HEK293T (cell line): ENCODE measurements around the gene TTR.

Experiments
- CTCF ChIA-PET: fragments of 350-600 bp; formaldehyde crosslinking; extraction: SDS; loops from one replicate; lab custom pipeline; 2021; ENCODE audit warnings: antibody characterized with exemption, inconsistent platforms; lab: Yijun Ruan, JAX
- POLR2A ChIA-PET: fragments of 350-600 bp; formaldehyde crosslinking; extraction: SDS; loops from one replicate; lab custom pipeline; 2020; ENCODE audit warnings: antibody characterized with exemption, inconsistent platforms; lab: Yijun Ruan, JAX
- DNase-seq: peaks from one replicate; pipeline ENCODE4 v3.0.0; 2012; ENCODE audit warnings: mixed read lengths; ENCODE audit errors: extremely low spot score
- ARNT ChIP-seq: fragments of 450-650 bp; IDR thresholded peaks from 2 replicates; pipeline ENCODE4 v1.6.1; 2017; ENCODE audit warnings: mild to moderate bottlenecking
- BHLHE40 ChIP-seq: fragments of 450-650 bp; IDR thresholded peaks from 2 replicates; pipeline ENCODE4 v1.6.1; 2016; ENCODE audit warnings: mild to moderate bottlenecking, moderate library complexity, borderline replicate concordance
- CTBP1 ChIP-seq: fragments of 450-650 bp; IDR thresholded peaks from 2 replicates; pipeline ENCODE4 v1.6.1; 2016; ENCODE audit warnings: borderline replicate concordance
- ELF4 ChIP-seq: fragments of 450-650 bp; IDR thresholded peaks from 2 replicates; pipeline ENCODE4 v1.6.1; 2017; ENCODE audit warnings: antibody characterized with exemption
- FOXA1 ChIP-seq: fragments of 450-650 bp; IDR thresholded peaks from 2 replicates; pipeline ENCODE4 v1.6.1; 2016; ENCODE audit warnings: mild to moderate bottlenecking
- FOXK2 ChIP-seq: fragments of 450-650 bp; IDR thresholded peaks from 2 replicates; pipeline ENCODE4 v1.6.1; 2016; ENCODE audit warnings: mild to moderate bottlenecking
- FOXM1 ChIP-seq: fragments of 450-650 bp; IDR thresholded peaks from 2 replicates; pipeline ENCODE4 v1.6.1; 2017; ENCODE audit warnings: mild to moderate bottlenecking, borderline replicate concordance
- HDGF ChIP-seq: fragments of 450-650 bp; IDR thresholded peaks from 2 replicates; pipeline ENCODE4 v1.6.1; 2017; ENCODE audit warnings: antibody characterized with exemption, borderline replicate concordance
- L3MBTL2 ChIP-seq: fragments of 450-650 bp; conservative IDR thresholded peaks from 2 replicates; pipeline ENCODE4 v1.6.1; 2016; ENCODE audit warnings: mild to moderate bottlenecking
- LEF1 ChIP-seq: fragments of 450-650 bp; IDR thresholded peaks from 2 replicates; pipeline ENCODE4 v1.6.1; 2017; ENCODE audit warnings: mild to moderate bottlenecking, borderline replicate concordance
- NFRKB ChIP-seq: fragments of 450-650 bp; IDR thresholded peaks from 2 replicates; pipeline ENCODE4 v1.6.1; 2016; ENCODE audit warnings: mild to moderate bottlenecking, moderate library complexity
- PKNOX1 ChIP-seq: fragments of 450-650 bp; IDR thresholded peaks from 2 replicates; pipeline ENCODE4 v1.6.1; 2016
- SP1 ChIP-seq: fragments of 450-650 bp; IDR thresholded peaks from 2 replicates; pipeline ENCODE4 v1.6.1; 2017
- SUZ12 ChIP-seq: fragments of 450-650 bp; IDR thresholded peaks from 2 replicates; pipeline ENCODE4 v1.6.1; 2016; ENCODE audit warnings: mild to moderate bottlenecking
- TARDBP ChIP-seq: fragments of 450-650 bp; IDR thresholded peaks from 2 replicates; pipeline ENCODE4 v1.6.1; 2016
- ZNF384 ChIP-seq: fragments of 450-650 bp; IDR thresholded peaks from 2 replicates; pipeline ENCODE4 v1.6.1; 2016

TTR gene

GRCh38 chr18:31585991-31586390, 5.7 kb upstream of the TTR start:
- POLR2A ChIA-PET, result interaction anchor here (0.6 kb wide), 1 partner anchor 53 kb away, joined by 3 read pairs; no protein-coding TSS in a partner anchor
- TF ChIP-seq ARNT, result no peak
- TF ChIP-seq L3MBTL2, result no peak
- TF ChIP-seq SP1, result no peak
- TF ChIP-seq FOXA1, result no peak
- no peak for TF ChIP-seq ELF4
- no peak for TF ChIP-seq NFRKB
- no peak for DNase-seq
- CTCF ChIA-PET, result interaction anchor here (0.6 to 0.7 kb wide), 2 partner anchors 25 to 80 kb away, joined by 3 read pairs; no protein-coding TSS in a partner anchor

- no peak for TF ChIP-seq FOXK2
- TF ChIP-seq ZNF384, result no peak
- no peak for TF ChIP-seq ELF4
- TF ChIP-seq SP1, result no peak
- no peak for TF ChIP-seq NFRKB
- no peak for TF ChIP-seq FOXM1
- no peak for TF ChIP-seq ARNT
- TF ChIP-seq SUZ12, result no peak
- TF ChIP-seq PKNOX1, result no peak
- TF ChIP-seq CTBP1, result no peak
- no peak for TF ChIP-seq HDGF
- no peak for TF ChIP-seq L3MBTL2
- POLR2A ChIA-PET, result interaction anchor here (0.6 kb wide), 1 partner anchor 52 kb away, joined by 3 read pairs; no protein-coding TSS in a partner anchor
- CTCF ChIA-PET, result interaction anchor here (0.6 to 0.7 kb wide), 3 partner anchors 24 to 1174 kb away, joined by 3 to 4 read pairs (median 3); no protein-coding TSS in a partner anchor
- DNase-seq, result no peak
Observed at GRCh38 chr18:31586616-31587015, 5.1 kb upstream of the TTR start.

- TF ChIP-seq ELF4 (no peak), NFRKB (no peak), FOXA1 (no peak), HDGF (no peak), TARDBP (no peak), L3MBTL2 (no peak), SUZ12 (no peak), FOXK2 (no peak), ZNF384 (no peak), FOXM1 (no peak), ARNT (no peak), LEF1 (no peak), BHLHE40 (no peak), PKNOX1 (no peak), SP1 (no peak), CTBP1 (no peak)
- POLR2A ChIA-PET, result no interaction called here
- CTCF ChIA-PET, result interaction anchor here (0.6 kb wide), 1 partner anchor 1173 kb away, joined by 4 read pairs; no protein-coding TSS in a partner anchor
- no peak for DNase-seq
Observed at GRCh38 chr18:31587529-31587928, 4.1 kb upstream of the TTR start.

- POLR2A ChIA-PET, result no interaction called here
- CTCF ChIA-PET, result interaction anchor here (1.0 kb wide), 1 partner anchor 20 kb away, joined by 3 read pairs; no protein-coding TSS in a partner anchor
- TF ChIP-seq L3MBTL2 (no peak), PKNOX1 (peak; percentile 16; the same call in 1 of the 2 replicates)
- no peak for DNase-seq
Observed at GRCh38 chr18:31590570-31590969, 1.1 kb upstream of the TTR start.

- ChIA-PET CTCF (interaction anchor here (0.6 to 1.0 kb wide), 2 partner anchors 19 to 20 kb away, joined by 3 to 5 read pairs; no protein-coding TSS in a partner anchor), POLR2A (no interaction called here)
- no peak for TF ChIP-seq FOXM1
- no peak for TF ChIP-seq ARNT
- no peak for TF ChIP-seq BHLHE40
- TF ChIP-seq PKNOX1, result no peak
- TF ChIP-seq CTBP1, result no peak
- no peak for TF ChIP-seq TARDBP
- no peak for TF ChIP-seq HDGF
- no peak for TF ChIP-seq LEF1
- TF ChIP-seq ZNF384, result no peak
- TF ChIP-seq SP1, result no peak
- no peak for TF ChIP-seq ELF4
- no peak for TF ChIP-seq FOXK2
- no peak for TF ChIP-seq NFRKB
- TF ChIP-seq SUZ12, result no peak
- no peak for TF ChIP-seq FOXA1
- no peak for TF ChIP-seq L3MBTL2
- DNase-seq, result no peak
Observed at GRCh38 chr18:31591113-31591512, 564 bp upstream of the TTR start.
